NOMO-1 treated with dmso at 0.1 percent for 144 hours (cell line): ENCODE measurements around the gene MYD88.
"Not testable (repeated sequence)": the region's sequence is repeated elsewhere in the genome, so short reads cannot be mapped to it uniquely, and the experiment has no call there.

Source experiments
- DNase-seq: peaks from one replicate; lab custom pipeline; 2025; ENCODE audit not compliant: unreplicated experiment; lab: John Stamatoyannopoulos, UW

The MYD88 gene

GRCh38 chr3:38125305-38126120, 12.9 kb upstream of the MYD88 start:
- no peak for DNase-seq

GRCh38 chr3:38126121-38126892, 12.2 kb upstream of the MYD88 start:
- DNase-seq = no peak

- no peak for DNase-seq
These were observed 10.7 kb upstream of the MYD88 start for GRCh38 chr3:38127611-38128302.

- DNase-seq = no peak
These were observed 10.2 kb upstream of the MYD88 start for GRCh38 chr3:38128303-38128655.

GRCh38 chr3:38129058-38129457, 9.4 kb upstream of the MYD88 start:
- no peak for DNase-seq

GRCh38 chr3:38130631-38131065, 7.8 kb upstream of the MYD88 start:
- DNase-seq = no peak

- DNase-seq = peak; percentile 15
These were observed 6.7 kb upstream of the MYD88 start for GRCh38 chr3:38131621-38132369.

- no peak for DNase-seq
These were observed 5.3 kb upstream of the MYD88 start for GRCh38 chr3:38133209-38133556.

- no peak for DNase-seq
These were observed 4.7 kb upstream of the MYD88 start for GRCh38 chr3:38133557-38134405.

GRCh38 chr3:38134517-38135143, 3.8 kb upstream of the MYD88 start:
- not testable (repeated sequence) for DNase-seq

- peak; percentile 10 for DNase-seq
These were observed 2.7 kb upstream of the MYD88 start for GRCh38 chr3:38135621-38136277.

- no peak for DNase-seq
These were observed 2.1 kb upstream of the MYD88 start for GRCh38 chr3:38136393-38136776.

- peak; percentile 100 for DNase-seq
These were observed 1.5 kb upstream of the MYD88 start, which contains the start of gene ACAA1 for GRCh38 chr3:38136777-38137614. Gene ACAA1, minus strand, starts transcription at chr3:38137127. Its CDS starts 92 bp downstream, at chr3:38137035.

- DNase-seq = no peak
These were observed 679 bp upstream of the MYD88 start for GRCh38 chr3:38137615-38138348.

- DNase-seq = no peak
These were observed 730 bp downstream of the MYD88 start for GRCh38 chr3:38139191-38139590.

GRCh38 chr3:38139652-38140051, 1.2 kb downstream of the MYD88 start:
- no peak for DNase-seq

GRCh38 chr3:38140326-38141172, 2.1 kb downstream of the MYD88 start:
- no peak for DNase-seq
